ENCODE data around the gene CADPS. TPM values are rescaled to one million over a fixed set of nuclear protein-coding genes. Genes with fewer than 3 reads are reported as not detected.

CADPS gene
- 6.3 and 17.3 TPM in 2 replicates for total RNA-seq

DNA sequence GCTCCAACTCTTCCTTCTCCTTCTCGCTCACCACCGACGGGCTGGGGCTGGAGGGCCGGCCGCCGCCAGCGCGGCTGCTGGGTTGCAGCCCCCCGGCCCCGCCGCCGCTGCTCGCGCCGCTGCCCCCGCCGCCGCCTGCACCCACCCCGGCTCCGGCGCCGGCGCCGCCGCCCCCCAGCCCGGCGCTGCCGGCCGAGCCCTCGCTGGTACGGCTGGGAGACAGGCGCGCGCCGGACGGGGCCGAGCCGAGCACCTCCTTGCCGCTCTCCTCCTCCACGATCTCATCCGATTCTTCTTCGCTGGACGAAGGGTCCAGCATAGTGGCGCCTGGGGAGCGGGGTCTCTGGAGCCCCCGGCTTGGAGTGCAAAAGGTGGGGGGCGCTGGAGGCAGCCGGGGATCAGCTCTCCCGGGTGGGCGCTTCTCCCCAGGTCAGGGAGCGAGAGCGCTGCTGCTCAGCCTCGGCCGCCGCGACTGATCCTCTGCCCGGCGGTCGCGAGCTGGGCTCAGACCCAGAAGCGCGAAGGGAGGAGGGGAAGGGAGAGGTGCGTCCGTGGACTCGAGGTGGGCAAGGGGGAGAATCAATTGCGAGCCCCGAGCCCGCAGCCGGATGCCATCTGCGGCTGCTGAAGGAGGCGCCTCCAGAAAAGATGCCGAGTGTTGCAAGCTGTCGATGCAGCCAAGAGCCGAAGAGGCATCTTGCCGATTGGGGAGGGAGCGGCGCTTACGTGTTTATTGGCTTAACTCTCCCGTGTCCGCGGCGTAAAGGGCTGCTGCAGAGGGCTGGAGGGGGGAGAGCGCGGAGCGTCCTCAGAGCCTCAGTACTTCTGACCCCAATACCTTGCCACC, at the start of gene CADPS:
Gene CADPS (minus strand): TSS at position 706 of the 847 bp plus-strand sequence. CDS start 387 bp downstream, at position 319.

DNA sequence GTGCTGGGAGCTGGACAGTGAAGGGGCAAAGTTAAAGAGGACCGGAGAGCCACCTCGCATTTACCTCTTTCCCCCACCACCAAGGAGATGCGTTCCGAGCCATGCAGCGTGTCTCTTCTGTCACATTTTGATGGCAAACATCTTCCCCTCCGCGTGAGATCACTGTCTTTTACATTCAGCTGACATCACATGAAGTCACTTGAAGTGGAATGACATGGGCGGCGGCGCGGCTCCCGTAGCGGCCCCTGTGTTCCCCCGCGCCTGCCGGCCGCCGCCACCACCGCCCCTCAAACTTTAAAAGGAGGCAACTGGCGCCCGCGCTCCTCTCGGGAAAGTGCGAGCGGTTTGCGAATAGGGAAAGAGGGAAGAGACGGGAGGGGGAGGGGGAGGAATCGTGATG, 502.0 kb downstream of the CADPS start, which contains the start of gene FEZF2:
Gene FEZF2 (minus strand): TSS at position 336 of the 400 bp plus-strand sequence. CDS start 682 bp downstream, outside the sequence.

Small RNA genes lying within 50 kb of the gene (small RNA-seq; reads per million reads assigned to genes)
- not detected for gene RN7SL863P (ENCODE audit: low replicate concordance)
- gene RNU6-139P (ENCODE audit: low replicate concordance), result not detected

All from placental pericyte (primary cell).